ENCODE measurements around the gene DNM2. TPM values are rescaled to one million over a fixed set of nuclear protein-coding genes. Genes with fewer than 3 reads are reported as not detected.
A peak's percentile ranks its signal among the peaks of the same experiment; 100 is the strongest.

The DNM2 gene
- total RNA-seq, 1 donor = 102 TPM

DNA sequence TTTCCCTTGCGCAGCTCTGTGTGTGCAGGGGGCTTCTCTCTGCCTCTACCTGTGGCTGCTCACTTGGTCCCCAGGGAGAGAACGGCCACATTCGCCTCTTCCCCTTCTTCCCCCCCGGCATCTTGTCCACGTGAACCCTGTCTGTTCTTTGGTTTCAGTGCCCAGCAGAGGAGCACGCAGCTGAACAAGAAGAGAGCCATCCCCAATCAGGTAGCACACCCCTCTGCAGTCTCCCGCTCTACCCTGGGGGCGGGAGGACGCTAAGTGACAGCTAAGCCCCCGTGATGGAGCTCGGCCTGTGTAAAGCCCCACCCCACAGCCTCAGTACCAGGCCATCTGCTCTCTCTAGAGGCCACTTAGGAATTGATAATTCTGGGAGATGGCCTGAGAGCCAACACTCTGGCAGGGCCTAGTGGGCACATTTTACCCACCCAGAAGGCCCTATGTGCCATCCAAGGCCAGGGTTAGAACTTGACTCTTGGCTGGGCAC is 87.9 kb downstream of the DNM2 start:
- Histone ChIP-seq H3K4me2 (ENCODE audit: insufficient read depth, low read length) (no peak overlapping the region), H4K20me1 (ENCODE audit: insufficient read depth, low read length) (no peaks in the 10 kb centered on the region), H3K27ac (ENCODE audit: low read depth, low read length) (no peak overlapping the region), H3K4me1 (ENCODE audit: insufficient read depth, low read length) (no peaks in the 10 kb centered on the region), H3K36me3 (ENCODE audit: insufficient read depth, low read length) (peaks cover 42% of the 10 kb centered on the region), H2AFZ (ENCODE audit: low read length) (no peak overlapping the region), H3K9me3 (ENCODE audit: low read depth, low read length) (no peaks in the 10 kb centered on the region), H3K4me3 (ENCODE audit: insufficient read depth, low read length) (no peak overlapping the region), H3K79me2 (ENCODE audit: insufficient read depth, low read length) (no peaks in the 10 kb centered on the region), H3K27me3 (ENCODE audit: insufficient read depth, low read length) (no peaks in the 10 kb centered on the region)
- DNase-seq (ENCODE audit: insufficient read length, low spot score, missing footprints) = no peak
- TF ChIP-seq, protein P1, sequence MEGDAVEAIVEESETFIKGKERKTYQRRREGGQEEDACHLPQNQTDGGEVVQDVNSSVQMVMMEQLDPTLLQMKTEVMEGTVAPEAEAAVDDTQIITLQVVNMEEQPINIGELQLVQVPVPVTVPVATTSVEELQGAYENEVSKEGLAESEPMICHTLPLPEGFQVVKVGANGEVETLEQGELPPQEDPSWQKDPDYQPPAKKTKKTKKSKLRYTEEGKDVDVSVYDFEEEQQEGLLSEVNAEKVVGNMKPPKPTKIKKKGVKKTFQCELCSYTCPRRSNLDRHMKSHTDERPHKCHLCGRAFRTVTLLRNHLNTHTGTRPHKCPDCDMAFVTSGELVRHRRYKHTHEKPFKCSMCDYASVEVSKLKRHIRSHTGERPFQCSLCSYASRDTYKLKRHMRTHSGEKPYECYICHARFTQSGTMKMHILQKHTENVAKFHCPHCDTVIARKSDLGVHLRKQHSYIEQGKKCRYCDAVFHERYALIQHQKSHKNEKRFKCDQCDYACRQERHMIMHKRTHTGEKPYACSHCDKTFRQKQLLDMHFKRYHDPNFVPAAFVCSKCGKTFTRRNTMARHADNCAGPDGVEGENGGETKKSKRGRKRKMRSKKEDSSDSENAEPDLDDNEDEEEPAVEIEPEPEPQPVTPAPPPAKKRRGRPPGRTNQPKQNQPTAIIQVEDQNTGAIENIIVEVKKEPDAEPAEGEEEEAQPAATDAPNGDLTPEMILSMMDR (IDR thresholded peaks at IDR 0.05; ENCODE audit: extremely low read depth, low read depth, low read length) = no peak

DNA sequence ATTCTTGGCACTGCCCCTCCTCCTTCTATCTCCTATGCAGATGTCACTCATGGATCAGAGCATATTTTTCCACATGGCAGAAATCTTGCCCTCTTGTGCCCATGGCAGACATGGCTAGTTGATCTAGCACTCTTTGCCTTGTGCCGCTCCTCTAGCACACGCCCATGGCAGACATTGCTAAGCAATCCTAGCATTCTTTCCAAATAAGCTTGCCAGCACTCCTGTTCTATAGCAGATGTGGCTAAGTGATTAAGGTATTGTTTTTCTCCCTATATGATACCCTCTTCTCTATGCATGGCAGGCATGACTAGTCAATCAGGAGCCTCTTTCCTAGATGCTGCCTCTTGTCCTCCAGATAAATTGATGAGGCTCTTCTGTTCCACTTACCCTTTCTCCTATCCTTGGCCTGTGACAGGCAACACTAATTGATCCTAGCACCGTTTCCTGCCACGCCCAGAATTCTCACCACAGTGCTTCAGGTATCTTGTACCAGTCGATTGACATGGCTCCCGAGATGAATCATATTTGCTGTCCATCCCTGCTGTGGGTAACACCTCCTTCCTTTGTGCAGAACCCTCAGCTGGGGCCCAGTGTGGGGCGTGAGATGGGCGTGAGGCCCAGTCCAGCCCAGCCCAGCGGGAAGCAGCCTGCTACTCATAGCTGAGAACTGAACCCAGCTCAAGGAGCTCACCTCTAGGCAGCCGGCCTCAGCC is 91.2 kb downstream of the DNM2 start:
- Histone ChIP-seq H3K79me2 (ENCODE audit: insufficient read depth, low read length) (peaks cover 6% of the 10 kb centered on the region), H3K4me3 (ENCODE audit: insufficient read depth, low read length) (no peak overlapping the region), H3K4me1 (ENCODE audit: insufficient read depth, low read length) (peaks cover 14% of the 10 kb centered on the region), H3K4me2 (ENCODE audit: insufficient read depth, low read length) (no peak overlapping the region), H3K27ac (ENCODE audit: low read depth, low read length) (no peak overlapping the region), H3K27me3 (ENCODE audit: insufficient read depth, low read length) (no peaks in the 10 kb centered on the region), H4K20me1 (ENCODE audit: insufficient read depth, low read length) (peaks cover 2% of the 10 kb centered on the region), H3K36me3 (ENCODE audit: insufficient read depth, low read length) (peaks cover 57% of the 10 kb centered on the region), H3K9me3 (ENCODE audit: low read depth, low read length) (no peaks in the 10 kb centered on the region), H2AFZ (ENCODE audit: low read length) (no peak overlapping the region)
- no peak for DNase-seq (ENCODE audit: insufficient read length, low spot score, missing footprints)
- TF ChIP-seq, protein P1 (IDR thresholded peaks at IDR 0.05; ENCODE audit: extremely low read depth, low read depth, low read length) = no peak

DNA sequence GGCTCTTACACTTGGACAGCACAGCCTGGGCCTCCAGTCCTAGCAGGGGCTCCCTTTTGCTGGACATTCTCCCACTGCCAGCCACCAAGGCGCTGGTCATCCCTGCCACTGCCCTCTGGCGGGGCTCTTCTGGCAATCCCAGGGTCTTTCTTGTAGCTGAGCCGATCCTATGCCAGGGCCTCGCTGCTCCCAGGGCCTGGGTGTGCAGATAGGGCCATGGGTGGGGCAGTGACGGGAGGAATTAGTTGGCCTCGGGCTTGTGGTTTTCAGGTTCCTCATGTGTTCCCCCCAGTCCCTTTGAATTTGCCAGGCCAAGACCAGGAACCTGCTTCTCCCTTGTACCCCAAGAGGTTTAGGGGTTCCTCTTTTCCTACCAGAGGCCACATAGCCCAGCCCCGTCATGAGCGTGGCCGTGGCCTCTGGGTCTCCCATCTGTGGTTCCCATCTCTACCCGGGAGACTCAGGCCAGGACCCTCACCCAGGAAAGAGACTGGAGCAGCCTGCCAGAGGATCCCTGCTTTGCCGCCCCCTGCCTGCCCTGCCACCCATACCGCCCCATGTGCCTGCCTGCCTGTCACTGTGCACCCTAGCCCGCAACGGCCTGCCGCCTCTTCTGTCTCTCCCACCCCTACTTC is 91.9 kb downstream of the DNM2 start:
- Histone ChIP-seq H3K36me3 (ENCODE audit: insufficient read depth, low read length) (peaks cover 58% of the 10 kb centered on the region), H3K27ac (ENCODE audit: low read depth, low read length) (no peak overlapping the region), H3K27me3 (ENCODE audit: insufficient read depth, low read length) (no peaks in the 10 kb centered on the region), H3K4me1 (ENCODE audit: insufficient read depth, low read length) (peaks cover 18% of the 10 kb centered on the region), H3K9me3 (ENCODE audit: low read depth, low read length) (no peaks in the 10 kb centered on the region), H3K4me3 (ENCODE audit: insufficient read depth, low read length) (no peak overlapping the region), H2AFZ (ENCODE audit: low read length) (no peak overlapping the region), H3K4me2 (ENCODE audit: insufficient read depth, low read length) (no peak overlapping the region), H4K20me1 (ENCODE audit: insufficient read depth, low read length) (peaks cover 3% of the 10 kb centered on the region), H3K79me2 (ENCODE audit: insufficient read depth, low read length) (peaks cover 12% of the 10 kb centered on the region)
- TF ChIP-seq, protein P1 (IDR thresholded peaks at IDR 0.05; ENCODE audit: extremely low read depth, low read depth, low read length) = no peak
- DNase-seq (ENCODE audit: insufficient read length, low spot score, missing footprints) = no peak

DNA sequence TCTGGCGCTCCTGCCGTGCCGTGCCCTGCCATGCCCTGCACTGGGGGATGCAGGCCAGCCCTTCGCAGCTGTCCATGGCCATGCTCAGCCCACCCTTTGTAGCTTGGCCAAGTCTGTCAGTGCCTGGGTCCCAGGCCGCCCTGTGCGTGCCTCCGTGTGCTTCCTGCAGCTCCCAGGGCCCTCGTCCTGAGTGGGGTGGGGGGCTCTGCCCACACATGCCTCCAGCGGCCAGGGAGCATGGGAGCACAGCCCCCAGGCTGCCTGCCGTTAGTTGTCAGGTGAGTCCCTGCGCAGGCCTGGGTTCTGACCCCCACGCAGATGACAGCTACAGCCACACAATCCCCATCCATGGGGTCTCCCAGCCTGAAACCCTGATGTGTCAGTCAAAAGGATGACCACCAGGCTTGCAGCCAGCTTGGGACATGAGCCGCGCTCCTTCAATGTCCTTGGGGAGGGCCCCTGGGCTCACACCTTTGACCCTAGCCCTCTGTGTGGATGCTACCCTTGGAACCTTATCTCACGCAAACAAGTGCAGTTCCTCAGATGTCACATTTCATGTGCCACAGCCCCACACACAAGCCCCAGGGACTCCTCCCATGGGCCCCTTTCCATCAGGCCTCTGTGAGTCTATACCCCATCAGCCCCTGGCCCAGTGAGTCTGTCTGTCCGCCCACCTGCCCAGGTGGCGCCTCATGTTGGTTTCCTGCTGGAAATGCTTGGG is 93.7 kb downstream of the DNM2 start:
- Histone ChIP-seq H3K79me2 (ENCODE audit: insufficient read depth, low read length) (peaks cover 30% of the 10 kb centered on the region), H3K4me2 (ENCODE audit: insufficient read depth, low read length) (no peak overlapping the region), H3K4me3 (ENCODE audit: insufficient read depth, low read length) (no peak overlapping the region), H2AFZ (ENCODE audit: low read length) (no peak overlapping the region), H4K20me1 (ENCODE audit: insufficient read depth, low read length) (peaks cover 12% of the 10 kb centered on the region), H3K36me3 (ENCODE audit: insufficient read depth, low read length) (peaks cover 57% of the 10 kb centered on the region), H3K4me1 (ENCODE audit: insufficient read depth, low read length) (peaks cover 36% of the 10 kb centered on the region), H3K27me3 (ENCODE audit: insufficient read depth, low read length) (no peaks in the 10 kb centered on the region), H3K9me3 (ENCODE audit: low read depth, low read length) (no peaks in the 10 kb centered on the region), H3K27ac (ENCODE audit: low read depth, low read length) (peak overlapping the region; percentile 53)
- DNase-seq (ENCODE audit: insufficient read length, low spot score, missing footprints) = peak; percentile 59
- TF ChIP-seq, protein P1 (IDR thresholded peaks at IDR 0.05; ENCODE audit: extremely low read depth, low read depth, low read length) = no peak

Measured in osteoblast (primary cell).